MM.1S (cell line): ENCODE results near the gene FSIP1.

ENCODE experiments used
- DNase-seq: peaks from one replicate; pipeline ENCODE4 v3.0.0-alpha.2; 2015
- H2AFZ ChIP-seq: fragments of 300-600 bp; sonication (generic); 2 replicates; pipeline ENCODE4 v1.6.0; 2016; ENCODE audit warnings: antibody characterized with exemption, low read length
- H3F3A ChIP-seq: fragments of 300-600 bp; sonication (generic); 2 replicates; pipeline ENCODE4 v1.6.1; 2016; ENCODE audit warnings: mild to moderate bottlenecking, antibody characterized with exemption, low read length, moderate library complexity, mixed read lengths; ENCODE audit not compliant: insufficient read depth
- H3K27ac ChIP-seq: fragments of 300-600 bp; sonication (generic); 2 replicates; pipeline ENCODE4 v1.5.1; 2016; ENCODE audit warnings: mild to moderate bottlenecking, low read length
- H3K27me3 ChIP-seq: fragments of 300-600 bp; sonication (generic); replicated peaks from 2 replicates; pipeline ENCODE4 v1.6.0; 2016; ENCODE audit warnings: low read length; ENCODE audit not compliant: insufficient read depth
- H3K36me3 ChIP-seq: fragments of 300-600 bp; sonication (generic); replicated peaks from 2 replicates; pipeline ENCODE4 v1.6.1; 2016; ENCODE audit warnings: mild to moderate bottlenecking, low read length, mixed read lengths; ENCODE audit not compliant: insufficient read depth
- H3K4me1 ChIP-seq: fragments of 300-600 bp; sonication (generic); 2 replicates; pipeline ENCODE4 v1.6.1; 2016; ENCODE audit warnings: low read length, mixed read lengths
- H3K4me2 ChIP-seq: fragments of 300-600 bp; sonication (generic); 2 replicates; pipeline ENCODE4 v1.6.0; 2016; ENCODE audit warnings: low read depth, low read length
- H3K4me3 ChIP-seq: fragments of 300-600 bp; sonication (generic); 2 replicates; pipeline ENCODE4 v1.5.1; 2016; ENCODE audit warnings: low read length, mixed read lengths
- H3K79me2 ChIP-seq: fragments of 300-600 bp; sonication (generic); 2 replicates; pipeline ENCODE4 v1.6.1; 2016; ENCODE audit warnings: mixed run types, low read length, mixed read lengths
- H3K9ac ChIP-seq: fragments of 300-600 bp; sonication (generic); 2 replicates; pipeline ENCODE4 v1.6.1; 2016; ENCODE audit warnings: low read length, mixed read lengths
- H3K9me2 ChIP-seq: fragments of 300-600 bp; sonication (generic); replicated peaks from 2 replicates; pipeline ENCODE4 v1.6.1; 2016; ENCODE audit warnings: mild to moderate bottlenecking, low read length, mixed read lengths; ENCODE audit not compliant: insufficient read depth
- H3K9me3 ChIP-seq: fragments of 300-600 bp; sonication (generic); replicated peaks from 2 replicates; pipeline ENCODE4 v1.6.1; 2016; ENCODE audit warnings: mild to moderate bottlenecking, low read length, mixed read lengths; ENCODE audit not compliant: insufficient read depth
- H4K20me1 ChIP-seq: fragments of 300-600 bp; sonication (generic); 2 replicates; pipeline ENCODE4 v1.6.1; 2016; ENCODE audit warnings: mild to moderate bottlenecking, low read length, moderate library complexity, mixed read lengths; ENCODE audit not compliant: insufficient read depth
- EZH2 ChIP-seq: fragments of 300-600 bp; sonication (generic); optimal IDR thresholded peaks from 2 replicates; pipeline ENCODE3; 2017; ENCODE audit warnings: low read depth, mild to moderate bottlenecking, antibody characterized with exemption, low read length, mixed read lengths
- EZH2phosphoT487 ChIP-seq: fragments of 300-600 bp; sonication (generic); IDR thresholded peaks from 2 replicates; pipeline ENCODE4 v1.6.1; 2018; ENCODE audit warnings: antibody characterized with exemption, low read length
- TF ChIP-seq, protein P1 (sequence below): fragments of 300-600 bp; sonication (generic); IDR thresholded peaks from 2 replicates; pipeline ENCODE4 v1.5.1; 2016; ENCODE audit warnings: antibody characterized with exemption, low read length, mixed read lengths

The FSIP1 gene

DNA sequence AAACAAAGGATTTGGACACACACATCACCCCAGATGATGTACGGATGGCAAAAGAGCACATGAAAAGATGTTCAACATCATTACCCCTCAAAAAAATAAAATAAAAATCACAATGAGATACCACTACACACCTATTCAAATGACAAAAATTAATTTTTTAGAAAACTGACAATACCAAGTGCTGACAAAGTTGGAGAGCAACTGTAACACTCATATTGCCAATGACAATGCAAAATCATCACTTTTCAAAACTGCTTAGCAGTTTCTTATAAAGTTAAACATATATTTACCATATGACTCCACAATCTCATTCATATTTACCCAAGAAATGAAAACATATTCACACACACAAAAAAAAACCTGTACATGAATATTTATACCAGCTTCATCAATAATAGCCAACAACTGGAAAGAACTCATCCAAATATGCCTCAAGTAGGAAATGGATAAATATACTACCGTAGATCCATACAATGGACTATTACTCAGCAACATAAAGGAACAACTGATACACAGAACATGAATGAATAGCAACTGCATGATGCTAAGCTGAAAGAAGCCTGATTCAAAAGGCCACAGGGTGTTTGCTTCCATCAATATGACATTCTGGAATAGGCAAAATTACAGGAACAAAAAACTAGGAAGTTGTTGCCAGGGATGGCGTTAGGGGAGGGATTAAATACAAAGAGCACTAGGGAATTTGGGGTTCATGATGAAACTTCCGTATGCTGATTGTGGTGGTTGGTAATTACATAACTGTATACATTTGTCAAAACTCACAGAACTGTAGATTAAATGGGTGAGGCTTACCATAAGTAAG, 1.3 kb downstream of the FSIP1 start:
- no peak overlapping the region for H3K9ac ChIP-seq
- peaks cover 18% of the 10 kb centered on the region for H3K4me1 ChIP-seq
- peak overlapping the region; percentile 67 for H2AFZ ChIP-seq

DNA sequence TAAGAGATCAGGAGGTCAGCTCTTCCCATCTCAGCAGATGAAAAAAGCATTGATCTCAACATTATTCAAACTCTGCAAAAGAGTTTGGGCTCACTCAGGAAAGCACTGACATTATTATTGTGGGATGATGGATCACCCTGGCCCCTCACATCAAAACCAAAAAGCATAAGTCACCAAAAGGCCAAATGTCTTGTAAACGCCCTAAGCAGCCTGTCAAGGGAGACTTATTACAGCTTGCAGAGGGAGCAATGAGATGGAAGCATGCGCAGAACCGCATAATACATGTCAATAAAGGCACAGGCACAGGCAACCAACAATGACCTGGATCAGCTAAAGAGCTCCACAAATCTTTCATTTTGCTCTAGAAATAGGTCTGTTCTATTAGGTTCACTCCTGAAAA, 4.6 kb downstream of the FSIP1 start:
- DNase-seq: no peak
- TF ChIP-seq EZH2 (no peak), EZH2phosphoT487 (no peak)
- TF ChIP-seq, protein P1, sequence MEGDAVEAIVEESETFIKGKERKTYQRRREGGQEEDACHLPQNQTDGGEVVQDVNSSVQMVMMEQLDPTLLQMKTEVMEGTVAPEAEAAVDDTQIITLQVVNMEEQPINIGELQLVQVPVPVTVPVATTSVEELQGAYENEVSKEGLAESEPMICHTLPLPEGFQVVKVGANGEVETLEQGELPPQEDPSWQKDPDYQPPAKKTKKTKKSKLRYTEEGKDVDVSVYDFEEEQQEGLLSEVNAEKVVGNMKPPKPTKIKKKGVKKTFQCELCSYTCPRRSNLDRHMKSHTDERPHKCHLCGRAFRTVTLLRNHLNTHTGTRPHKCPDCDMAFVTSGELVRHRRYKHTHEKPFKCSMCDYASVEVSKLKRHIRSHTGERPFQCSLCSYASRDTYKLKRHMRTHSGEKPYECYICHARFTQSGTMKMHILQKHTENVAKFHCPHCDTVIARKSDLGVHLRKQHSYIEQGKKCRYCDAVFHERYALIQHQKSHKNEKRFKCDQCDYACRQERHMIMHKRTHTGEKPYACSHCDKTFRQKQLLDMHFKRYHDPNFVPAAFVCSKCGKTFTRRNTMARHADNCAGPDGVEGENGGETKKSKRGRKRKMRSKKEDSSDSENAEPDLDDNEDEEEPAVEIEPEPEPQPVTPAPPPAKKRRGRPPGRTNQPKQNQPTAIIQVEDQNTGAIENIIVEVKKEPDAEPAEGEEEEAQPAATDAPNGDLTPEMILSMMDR: no peak
- no peak overlapping the region for H2AFZ ChIP-seq
- no peaks in the 10 kb centered on the region for H3K9me2 ChIP-seq
- no peaks in the 10 kb centered on the region for H3K9me3 ChIP-seq
- H3K27me3 ChIP-seq: no peaks in the 10 kb centered on the region
- H3K79me2 ChIP-seq: peaks cover 3% of the 10 kb centered on the region; the same call in 1 of the 2 replicates
- no peaks in the 10 kb centered on the region for H3K36me3 ChIP-seq
- peaks cover 4% of the 10 kb centered on the region; the same call in 1 of the 2 replicates for H3K4me1 ChIP-seq
- H3K4me2 ChIP-seq: no peak overlapping the region
- no peak overlapping the region for H3K9ac ChIP-seq
- no peaks in the 10 kb centered on the region for H4K20me1 ChIP-seq
- H3K4me3 ChIP-seq: no peak overlapping the region
- peaks cover 7% of the 10 kb centered on the region; the same call in 1 of the 2 replicates for H3F3A ChIP-seq
- H3K27ac ChIP-seq: no peak overlapping the region

More for the DNA sequence above, 1.3 kb downstream of the FSIP1 start:
- Histone ChIP-seq H4K20me1 (no peaks in the 10 kb centered on the region), H3K4me2 (peak overlapping the region; percentile 71), H3K27ac (no peak overlapping the region), H3K9me2 (no peaks in the 10 kb centered on the region), H3K36me3 (no peaks in the 10 kb centered on the region), H3K27me3 (no peaks in the 10 kb centered on the region), H3K9me3 (no peaks in the 10 kb centered on the region), H3K4me3 (no peak overlapping the region; the same call in 1 of the 2 replicates), H3K79me2 (peaks cover 22% of the 10 kb centered on the region), H3F3A (peaks cover 14% of the 10 kb centered on the region)
- DNase-seq: no peak
- no peak for TF ChIP-seq EZH2

DNA sequence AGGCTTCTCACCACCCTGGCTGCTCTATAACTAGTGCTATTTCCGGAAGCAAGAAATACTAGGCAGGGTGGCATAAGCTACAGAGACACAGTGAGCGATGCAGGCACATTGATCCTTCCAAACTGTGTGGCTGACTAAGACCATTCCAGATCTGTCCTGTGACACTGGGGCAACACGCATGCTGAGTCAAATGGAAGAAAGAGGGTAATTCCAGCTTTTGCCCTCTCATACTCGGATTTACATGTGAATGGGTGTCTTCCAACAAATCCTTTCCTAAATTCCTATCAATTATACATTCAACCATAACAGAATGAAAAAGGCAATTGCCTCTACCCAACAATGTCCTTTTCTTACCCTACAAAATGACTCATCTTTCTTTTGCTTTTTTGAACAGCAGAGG, 5.1 kb downstream of the FSIP1 start:
- no peaks in the 10 kb centered on the region for H4K20me1 ChIP-seq
- H3K9ac ChIP-seq: no peak overlapping the region
- no peak for DNase-seq
- no peaks in the 10 kb centered on the region for H3K79me2 ChIP-seq
- TF ChIP-seq, protein P1: no peak
- no peak for TF ChIP-seq EZH2phosphoT487
- no peak for TF ChIP-seq EZH2
- H3K4me2 ChIP-seq: no peak overlapping the region
- no peaks in the 10 kb centered on the region for H3K36me3 ChIP-seq
- H3K27ac ChIP-seq: no peak overlapping the region
- H3K9me2 ChIP-seq: no peaks in the 10 kb centered on the region
- H3F3A ChIP-seq: peaks cover 5% of the 10 kb centered on the region; the same call in 1 of the 2 replicates
- H3K9me3 ChIP-seq: no peaks in the 10 kb centered on the region
- no peak overlapping the region for H2AFZ ChIP-seq
- no peaks in the 10 kb centered on the region for H3K27me3 ChIP-seq
- no peak overlapping the region for H3K4me3 ChIP-seq
- H3K4me1 ChIP-seq: peaks cover 4% of the 10 kb centered on the region; the same call in 1 of the 2 replicates

DNA sequence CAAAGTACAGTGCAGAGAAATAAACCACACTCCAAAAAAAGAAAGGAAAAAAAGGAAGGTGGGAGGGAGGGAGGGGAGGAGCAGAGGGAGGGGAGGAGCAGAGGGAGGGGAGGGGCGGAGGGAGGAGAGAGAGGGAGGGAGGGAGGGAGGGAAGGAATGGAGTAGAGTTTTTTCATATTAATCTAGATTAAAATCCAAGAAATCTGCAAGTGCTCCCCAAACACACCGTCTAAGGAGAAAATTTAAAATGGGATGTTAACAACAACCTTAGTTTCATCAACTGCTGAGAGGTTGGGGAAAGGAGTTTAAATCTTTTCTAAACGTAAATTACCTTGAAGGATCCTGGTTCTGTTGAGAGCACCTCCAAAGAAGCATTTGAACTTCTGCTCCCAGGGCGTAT, 6.6 kb downstream of the FSIP1 start:
- Histone ChIP-seq H3K27me3 (no peaks in the 10 kb centered on the region), H2AFZ (no peak overlapping the region), H4K20me1 (no peaks in the 10 kb centered on the region), H3K4me3 (no peak overlapping the region), H3K9ac (no peak overlapping the region), H3K27ac (no peak overlapping the region), H3K4me1 (peaks cover 9% of the 10 kb centered on the region; the same call in 1 of the 2 replicates), H3K79me2 (no peaks in the 10 kb centered on the region), H3K36me3 (no peaks in the 10 kb centered on the region), H3K4me2 (no peak overlapping the region), H3K9me2 (no peaks in the 10 kb centered on the region), H3K9me3 (no peaks in the 10 kb centered on the region), H3F3A (peaks cover 14% of the 10 kb centered on the region; the same call in 1 of the 2 replicates)
- no peak for TF ChIP-seq EZH2phosphoT487
- TF ChIP-seq, protein P1: no peak
- TF ChIP-seq EZH2: no peak
- no peak for DNase-seq
